ENCODE results near the gene SMAD3.

Gene SMAD3

DNA sequence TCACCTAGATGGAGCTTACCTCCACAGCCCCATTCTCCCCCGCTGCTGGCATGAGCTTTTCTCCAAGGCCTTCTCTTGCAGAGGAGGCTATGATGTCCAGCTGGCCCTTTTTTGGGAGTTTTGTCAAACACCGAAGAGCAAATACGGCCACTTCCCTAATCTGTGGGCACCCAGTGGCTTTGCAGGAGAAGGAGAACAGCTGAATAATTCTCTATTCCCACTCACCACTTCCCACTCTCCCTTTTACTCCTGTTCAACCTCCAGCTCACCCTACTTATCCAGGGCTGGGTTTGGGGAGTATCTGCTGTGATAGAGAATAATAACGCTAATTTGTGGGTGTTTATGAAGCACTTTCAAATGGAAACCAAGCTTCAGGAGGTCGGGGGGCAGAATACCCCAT lies 96.0 kb downstream of the SMAD3 start:
- no peak for DNase-seq (ENCODE audit: low read depth)
- H3K4me3 ChIP-seq (ENCODE audit: low read depth, low read length) = no peak overlapping the region
- in situ Hi-C loops (cut with HindIII; ENCODE audit: low sequenced_read_pairs) = no loop called here
- TF ChIP-seq CTCF (IDR thresholded peaks at IDR 0.05; ENCODE audit: low read depth, low read length, missing control alignments) = no peak

DNA sequence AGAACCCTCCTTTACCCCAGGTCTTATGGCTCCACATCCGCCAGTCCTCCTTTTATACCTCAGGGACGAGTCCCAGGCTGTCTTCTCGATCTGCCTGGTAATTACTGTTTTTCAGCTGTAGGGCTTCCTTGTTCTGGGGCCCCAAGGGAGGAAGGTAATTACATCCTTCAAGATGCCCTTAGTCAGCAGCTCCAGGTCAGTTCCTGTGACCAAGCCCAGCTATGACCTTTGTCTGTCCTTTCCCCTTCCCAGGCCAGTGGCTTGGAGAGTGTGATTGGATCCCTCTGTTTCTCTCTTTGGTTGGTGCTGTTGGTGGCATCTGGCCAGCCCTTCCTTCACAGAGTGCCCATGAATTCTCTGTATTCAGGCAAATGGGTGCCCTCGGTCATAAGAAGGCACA lies 96.5 kb downstream of the SMAD3 start:
- DNase-seq (ENCODE audit: low read depth) = no peak
- TF ChIP-seq CTCF (IDR thresholded peaks at IDR 0.05; ENCODE audit: low read depth, low read length, missing control alignments) = no peak
- H3K4me3 ChIP-seq (ENCODE audit: low read depth, low read length) = no peak overlapping the region
- in situ Hi-C loops (cut with HindIII; ENCODE audit: low sequenced_read_pairs) = no loop called here

DNA sequence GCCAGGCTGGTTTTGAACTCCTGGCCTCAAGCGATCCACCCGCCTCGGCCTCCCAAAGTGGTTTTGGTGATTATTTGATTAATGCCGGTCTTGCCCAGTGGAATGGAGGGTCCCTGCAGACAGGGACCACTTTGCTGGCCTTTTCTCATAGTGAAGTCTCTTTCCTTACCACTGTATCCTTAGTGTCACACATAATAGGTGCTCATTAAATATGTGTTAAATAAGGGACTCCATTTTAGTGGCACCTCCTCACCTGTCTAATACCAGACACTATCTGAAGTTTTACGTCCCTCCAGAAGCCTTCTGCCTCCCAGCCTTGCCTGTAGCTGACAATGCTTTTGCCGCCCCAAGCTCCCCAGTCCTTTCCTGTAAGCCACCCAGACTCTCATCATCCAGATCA lies 97.8 kb downstream of the SMAD3 start:
- DNase-seq (ENCODE audit: low read depth) = no peak
- H3K4me3 ChIP-seq (ENCODE audit: low read depth, low read length) = no peak overlapping the region
- TF ChIP-seq CTCF (IDR thresholded peaks at IDR 0.05; ENCODE audit: low read depth, low read length, missing control alignments) = no peak
- in situ Hi-C loops (cut with HindIII; ENCODE audit: low sequenced_read_pairs) = no loop called here

GRCh38 chr15:67164401-67164791 lies 99.0 kb downstream of the SMAD3 start:
- in situ Hi-C loops (cut with HindIII; ENCODE audit: low sequenced_read_pairs) = no loop called here
- no peak overlapping the region for H3K4me3 ChIP-seq (ENCODE audit: low read depth, low read length)
- DNase-seq (ENCODE audit: low read depth) = no peak
- TF ChIP-seq CTCF (IDR thresholded peaks at IDR 0.05; ENCODE audit: low read depth, low read length, missing control alignments) = no peak

DNA sequence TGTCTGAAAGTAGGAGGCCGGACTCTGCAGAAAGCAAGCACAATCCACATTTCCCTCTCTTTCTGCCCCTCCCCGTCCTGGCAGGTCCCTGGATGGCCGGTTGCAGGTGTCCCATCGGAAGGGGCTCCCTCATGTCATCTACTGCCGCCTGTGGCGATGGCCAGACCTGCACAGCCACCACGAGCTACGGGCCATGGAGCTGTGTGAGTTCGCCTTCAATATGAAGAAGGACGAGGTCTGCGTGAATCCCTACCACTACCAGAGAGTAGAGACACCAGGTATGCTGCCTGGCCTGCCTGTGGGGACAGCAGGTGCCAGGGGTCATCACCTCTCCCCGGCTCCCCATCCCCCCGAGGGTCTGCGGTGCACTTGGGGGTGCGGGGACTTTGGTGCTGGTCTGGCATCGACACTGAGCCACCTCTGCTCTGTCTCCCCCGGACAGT lies 99.4 kb downstream of the SMAD3 start:
- no peak overlapping the region for H3K4me3 ChIP-seq (ENCODE audit: low read depth, low read length)
- in situ Hi-C loops (cut with HindIII; ENCODE audit: low sequenced_read_pairs) = no loop called here
- peak; percentile 11 for TF ChIP-seq CTCF (IDR thresholded peaks at IDR 0.05; ENCODE audit: low read depth, low read length, missing control alignments)
- no peak for DNase-seq (ENCODE audit: low read depth)

DNA sequence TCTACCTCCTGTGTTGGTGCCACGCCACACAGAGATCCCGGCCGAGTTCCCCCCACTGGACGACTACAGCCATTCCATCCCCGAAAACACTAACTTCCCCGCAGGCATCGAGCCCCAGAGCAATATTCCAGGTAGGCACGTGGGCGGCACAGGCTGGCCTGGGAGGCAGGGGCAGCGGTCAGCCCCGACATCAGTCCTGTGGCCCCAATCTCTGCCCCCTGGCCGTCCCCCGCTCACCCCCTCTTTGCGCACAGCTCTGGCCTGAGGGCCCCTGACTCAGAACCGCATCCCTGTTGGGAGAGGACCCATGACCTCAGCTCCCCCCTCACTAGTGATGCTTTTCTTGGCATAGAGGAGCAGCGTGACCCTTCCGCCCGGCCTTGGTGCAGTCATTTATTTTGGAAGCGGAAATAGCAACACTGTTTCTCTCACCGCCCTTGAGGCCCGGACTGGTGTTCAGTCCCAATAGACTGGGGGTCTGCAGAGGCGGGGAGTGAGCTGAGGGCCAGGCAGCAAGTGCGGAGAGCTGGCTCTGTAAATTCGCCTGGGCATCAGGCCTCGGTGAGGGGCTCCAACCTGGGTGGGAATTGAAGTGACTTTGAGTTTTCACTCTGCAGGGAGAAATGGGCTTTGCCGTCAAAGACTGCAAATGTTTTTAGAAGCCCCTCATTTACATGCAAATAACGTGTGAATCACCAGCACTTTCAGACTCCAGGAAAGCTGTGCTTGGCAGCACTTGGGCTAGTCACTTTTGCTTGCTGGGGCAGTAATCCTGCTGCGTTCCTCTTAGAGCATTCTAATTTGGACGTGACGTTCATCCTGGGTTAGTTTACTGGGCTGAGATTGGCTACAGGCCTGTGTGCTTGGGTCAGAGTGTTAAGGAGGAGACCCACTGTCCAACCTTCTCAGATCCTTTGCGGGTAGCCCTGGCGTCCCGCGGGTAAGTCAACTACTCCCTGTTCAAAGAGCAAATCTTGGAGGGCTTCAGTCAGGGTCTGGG lies 100.2 kb downstream of the SMAD3 start:
- in situ Hi-C loops (cut with HindIII; ENCODE audit: low sequenced_read_pairs) = no loop called here
- no peak for TF ChIP-seq CTCF (IDR thresholded peaks at IDR 0.05; ENCODE audit: low read depth, low read length, missing control alignments)
- peak; percentile 96 for DNase-seq (ENCODE audit: low read depth)
- no peak overlapping the region for H3K4me3 ChIP-seq (ENCODE audit: low read depth, low read length)
